Activated CD4-positive, alpha-beta T cell treated with anti-CD3 and anti-CD28 coated beads, Interleukin-2, amount 10 ng/mL, durations not matched to agents 24 days and 14 days (primary cell): ENCODE results near the gene ERN2. TPM values are rescaled to one million over a fixed set of nuclear protein-coding genes. Genes with fewer than 3 reads are reported as not detected.

Experiments used
- DNase-seq: peaks from one replicate; pipeline ENCODE4 v3.0.0; 2022
- H3K27ac Mint-ChIP-seq: one replicate; pipeline ENCODE4 v1.8.0; 2022; ENCODE audit warnings: mild to moderate bottlenecking, mixed read lengths
- H3K27me3 Mint-ChIP-seq: one replicate; pipeline ENCODE4 v1.8.0; 2022; ENCODE audit warnings: mixed read lengths
- H3K36me3 Mint-ChIP-seq: one replicate; pipeline ENCODE4 v1.8.0; 2022; ENCODE audit warnings: low read depth, mild to moderate bottlenecking, mixed read lengths
- H3K4me1 Mint-ChIP-seq: one replicate; pipeline ENCODE4 v1.8.0; 2021; ENCODE audit warnings: mixed read lengths
- H3K4me3 Mint-ChIP-seq: one replicate; pipeline ENCODE4 v1.8.0; 2022; ENCODE audit warnings: mild to moderate bottlenecking, moderate library complexity, mixed read lengths
- H3K9me3 Mint-ChIP-seq: one replicate; pipeline ENCODE4 v1.8.0; 2021; ENCODE audit warnings: mixed read lengths
- intact Hi-C: fragments of 100-400 bp; cut with micrococcal nuclease; formaldehyde crosslinking; loops from one replicate; pipeline ENCODE4 v1.15.1; 2023
- total RNA-seq: library from RNA; stranded (reverse); gene quantifications from 2 replicates; pipeline ENCODE4 v1.2.3, GENCODE V29; 2022

ERN2 gene
- total RNA-seq, 1 donor from 2014 or later = not detected

DNA sequence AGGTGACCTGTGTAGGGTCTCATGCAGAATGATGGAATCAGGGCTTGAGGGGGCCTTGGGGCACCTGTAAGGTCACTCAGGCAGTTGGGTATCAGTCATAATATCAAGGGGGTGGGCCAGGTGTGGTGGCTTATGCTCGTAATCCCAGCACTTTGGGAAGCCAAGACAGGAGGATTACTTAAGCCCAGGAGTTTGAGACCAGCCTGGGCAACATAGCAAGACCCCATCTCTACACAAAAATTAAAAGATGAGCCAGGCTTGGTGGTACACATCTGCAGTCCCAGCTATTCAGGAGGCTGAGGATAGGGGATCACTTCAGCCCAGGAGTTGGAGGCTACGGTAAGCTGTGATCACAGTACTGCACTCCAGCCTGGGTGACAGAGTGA, 7.5 kb downstream of the ERN2 start:
- Mint-ChIP-seq H3K4me3 (no peak overlapping the region), H3K27me3 (peaks cover 3% of the 10 kb centered on the region), H3K4me1 (no peaks in the 10 kb centered on the region), H3K36me3 (no peaks in the 10 kb centered on the region), H3K27ac (no peak overlapping the region), H3K9me3 (peaks cover 14% of the 10 kb centered on the region)
- intact Hi-C loops = no loop called here
- DNase-seq = no peak

DNA sequence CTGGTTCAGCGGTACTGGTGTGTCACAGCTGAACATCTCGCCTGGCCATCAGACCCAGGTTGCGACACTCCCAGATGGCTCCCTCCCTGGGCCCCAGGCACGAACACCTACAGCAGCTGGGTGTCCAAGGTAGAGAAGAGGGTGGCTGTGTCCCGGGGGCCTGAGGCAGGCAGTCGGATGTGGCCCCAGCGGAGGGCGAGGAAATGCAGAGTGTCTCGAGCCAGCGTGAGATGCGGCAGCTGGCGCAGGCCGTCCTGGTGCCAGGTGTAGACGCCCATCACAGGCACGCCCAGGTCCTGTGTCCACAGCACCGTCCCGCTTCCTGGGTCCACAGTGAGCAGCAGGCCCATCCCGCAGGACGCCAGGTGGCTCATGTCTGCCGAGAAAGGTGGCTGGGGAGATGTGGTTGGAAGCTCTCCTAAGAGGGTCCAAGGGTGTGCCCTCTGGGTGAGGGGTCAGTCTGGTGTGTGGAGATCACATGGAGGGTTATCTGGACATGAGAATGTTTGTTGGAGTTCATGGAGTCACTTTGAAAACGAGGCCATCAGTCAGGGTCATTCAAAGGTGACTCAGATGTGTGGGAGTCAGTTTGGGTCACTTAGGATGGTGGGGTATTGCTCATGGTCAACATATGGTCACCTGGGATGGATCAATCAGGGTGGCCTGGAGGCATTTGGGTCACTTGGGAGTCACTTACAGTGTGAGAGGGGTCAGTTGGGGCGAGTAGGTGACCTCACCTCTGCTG, 8.1 kb downstream of the ERN2 start:
- DNase-seq = no peak
- Mint-ChIP-seq H3K36me3 (no peaks in the 10 kb centered on the region), H3K4me1 (no peaks in the 10 kb centered on the region), H3K27me3 (peaks cover 3% of the 10 kb centered on the region), H3K27ac (no peak overlapping the region), H3K9me3 (peaks cover 9% of the 10 kb centered on the region), H3K4me3 (no peak overlapping the region)
- intact Hi-C loops = no loop called here

DNA sequence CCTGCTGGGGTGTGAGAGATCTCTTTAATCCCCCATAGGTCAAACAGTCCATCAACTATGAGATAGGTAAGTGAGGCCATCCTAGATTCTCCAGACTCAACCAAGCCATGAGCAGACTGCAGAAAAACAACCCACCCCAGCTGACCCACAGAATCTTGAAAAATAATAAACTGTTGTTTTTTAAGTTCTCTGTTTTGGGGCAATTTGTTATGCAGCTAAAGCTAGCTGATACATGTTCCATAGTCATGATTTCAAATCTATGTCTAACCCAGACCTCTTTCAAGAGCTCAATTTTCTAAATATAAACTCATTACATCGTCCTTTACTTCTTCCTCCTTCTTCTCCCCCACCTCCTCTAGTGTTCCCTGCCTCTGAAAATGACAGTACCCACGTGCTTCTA, 10.1 kb downstream of the ERN2 start:
- H3K27ac Mint-ChIP-seq = no peak overlapping the region
- intact Hi-C loops = no loop called here
- H3K4me3 Mint-ChIP-seq = no peak overlapping the region
- H3K36me3 Mint-ChIP-seq = no peaks in the 10 kb centered on the region
- peaks cover 5% of the 10 kb centered on the region for H3K9me3 Mint-ChIP-seq
- no peak for DNase-seq
- H3K27me3 Mint-ChIP-seq = peaks cover 2% of the 10 kb centered on the region
- no peaks in the 10 kb centered on the region for H3K4me1 Mint-ChIP-seq

DNA sequence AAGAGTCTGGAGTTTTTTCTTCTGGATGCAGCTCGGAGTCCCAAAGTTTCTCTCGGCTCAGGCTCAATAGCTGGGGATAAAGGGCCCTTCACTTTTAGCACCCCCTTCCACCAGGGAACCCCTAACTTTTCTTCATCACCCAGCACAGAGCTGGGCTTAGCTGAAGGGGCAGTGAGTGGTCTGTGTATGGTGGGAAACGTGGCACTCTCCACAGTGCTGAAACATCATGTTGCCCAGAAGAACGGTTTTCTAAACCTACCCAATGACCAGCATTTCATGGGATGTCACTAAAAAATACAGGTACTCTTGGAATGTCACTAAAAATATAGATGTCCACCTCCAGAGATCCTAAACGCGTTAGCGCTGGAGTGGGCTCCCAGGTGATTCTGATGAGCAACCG, 12.0 kb downstream of the ERN2 start:
- no peaks in the 10 kb centered on the region for H3K4me1 Mint-ChIP-seq
- no peaks in the 10 kb centered on the region for H3K36me3 Mint-ChIP-seq
- peaks cover 2% of the 10 kb centered on the region for H3K27me3 Mint-ChIP-seq
- intact Hi-C loops = no loop called here
- H3K27ac Mint-ChIP-seq = no peak overlapping the region
- H3K4me3 Mint-ChIP-seq = no peak overlapping the region
- H3K9me3 Mint-ChIP-seq = peaks cover 5% of the 10 kb centered on the region
- no peak for DNase-seq

DNA sequence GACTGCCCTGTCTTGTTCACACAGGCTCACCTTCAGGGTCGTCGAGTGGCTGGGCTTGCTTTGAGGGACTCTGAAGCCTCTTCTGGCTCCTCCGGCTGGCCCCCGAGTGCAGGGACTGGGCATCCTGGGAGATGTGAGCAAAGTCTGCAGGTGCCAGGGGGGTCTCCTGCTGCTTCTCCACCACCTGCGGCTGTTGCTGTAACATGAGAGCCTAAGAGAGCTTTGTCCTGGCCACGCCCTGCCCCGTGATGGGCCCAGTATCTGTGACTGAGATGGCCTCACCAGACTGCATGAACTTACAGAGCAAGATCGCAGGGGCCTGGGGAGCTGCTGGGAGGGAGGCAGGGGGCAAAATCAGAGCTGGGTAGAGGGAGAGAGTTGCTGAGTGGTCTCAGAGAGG, 12.5 kb downstream of the ERN2 start:
- no peak for DNase-seq
- Mint-ChIP-seq H3K4me3 (no peak overlapping the region), H3K27ac (no peak overlapping the region), H3K27me3 (peaks cover 2% of the 10 kb centered on the region), H3K36me3 (no peaks in the 10 kb centered on the region), H3K4me1 (no peaks in the 10 kb centered on the region), H3K9me3 (peaks cover 5% of the 10 kb centered on the region)
- intact Hi-C loops = no loop called here

DNA sequence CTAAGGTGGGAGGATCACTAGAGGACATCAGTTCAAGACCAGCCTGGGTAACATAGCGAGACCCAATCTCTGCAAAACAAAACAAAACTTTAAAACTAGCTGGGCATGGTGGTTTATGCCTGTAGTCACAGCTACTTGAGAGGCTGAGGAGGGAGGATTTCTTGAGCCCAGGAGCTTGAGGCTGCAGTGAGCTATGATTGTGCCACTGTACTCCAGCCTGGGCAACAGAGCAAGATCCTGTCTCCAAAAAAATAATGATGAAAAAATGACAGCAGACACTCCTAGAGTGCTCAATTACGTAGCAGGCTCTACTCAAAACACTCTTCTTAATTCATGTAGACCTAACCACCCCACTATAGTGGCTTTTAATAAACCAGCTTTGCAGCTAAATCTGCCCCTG, 12.9 kb downstream of the ERN2 start:
- no peak for DNase-seq
- Mint-ChIP-seq H3K27me3 (peaks cover 2% of the 10 kb centered on the region), H3K36me3 (no peaks in the 10 kb centered on the region), H3K9me3 (peaks cover 5% of the 10 kb centered on the region), H3K4me3 (no peak overlapping the region), H3K27ac (no peak overlapping the region), H3K4me1 (no peaks in the 10 kb centered on the region)
- intact Hi-C loops = no loop called here

DNA sequence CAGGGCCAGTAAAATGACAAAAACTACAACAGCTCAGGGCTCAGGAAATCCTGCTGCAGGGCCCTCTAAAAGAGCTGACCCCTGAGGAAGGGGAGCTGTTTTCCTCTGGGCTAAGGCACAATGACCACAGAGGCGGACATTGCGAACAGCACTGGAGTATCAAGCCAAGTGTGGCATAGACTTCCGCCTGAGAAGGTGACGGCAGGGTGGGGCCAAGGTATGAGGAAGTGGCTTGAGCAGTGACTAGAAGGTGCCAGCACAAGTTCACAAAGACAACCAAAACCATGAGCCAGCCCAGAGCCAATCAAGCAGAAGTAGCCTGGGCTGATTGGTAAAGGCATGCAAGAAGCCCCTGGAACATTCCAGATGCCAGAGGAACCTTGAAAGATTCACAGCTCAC, 13.9 kb downstream of the ERN2 start:
- peaks cover 4% of the 10 kb centered on the region for H3K4me1 Mint-ChIP-seq
- no peaks in the 10 kb centered on the region for H3K27me3 Mint-ChIP-seq
- no peak overlapping the region for H3K4me3 Mint-ChIP-seq
- H3K36me3 Mint-ChIP-seq = no peaks in the 10 kb centered on the region
- intact Hi-C loops = no loop called here
- no peak for DNase-seq
- H3K27ac Mint-ChIP-seq = no peak overlapping the region
- H3K9me3 Mint-ChIP-seq = peaks cover 5% of the 10 kb centered on the region

DNA sequence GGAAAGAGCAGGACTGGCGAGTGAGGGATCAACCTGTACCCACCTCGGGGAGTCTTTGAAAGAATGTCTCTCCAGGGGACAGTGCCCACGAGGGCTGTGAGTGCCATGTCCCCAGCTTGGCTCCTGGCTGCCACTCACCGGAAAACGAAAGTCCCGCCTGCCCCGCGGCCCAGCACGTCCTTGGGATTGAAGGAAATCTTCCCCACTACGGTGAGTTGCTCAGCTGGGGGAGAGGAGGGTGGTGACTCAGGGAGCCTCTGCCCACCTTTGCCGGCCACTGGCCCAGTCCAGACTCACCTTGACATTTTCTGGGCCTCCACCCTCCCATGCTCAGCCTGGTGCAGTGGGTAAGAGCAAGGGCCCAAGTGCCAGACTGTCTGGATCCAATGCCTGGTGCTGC, 17.3 kb downstream of the ERN2 start:
- no peaks in the 10 kb centered on the region for H3K27me3 Mint-ChIP-seq
- peaks cover 7% of the 10 kb centered on the region for H3K36me3 Mint-ChIP-seq
- H3K4me3 Mint-ChIP-seq = no peak overlapping the region
- H3K4me1 Mint-ChIP-seq = peaks cover 4% of the 10 kb centered on the region
- no peak overlapping the region for H3K27ac Mint-ChIP-seq
- no peaks in the 10 kb centered on the region for H3K9me3 Mint-ChIP-seq
- intact Hi-C loops = no loop called here
- DNase-seq = no peak

DNA sequence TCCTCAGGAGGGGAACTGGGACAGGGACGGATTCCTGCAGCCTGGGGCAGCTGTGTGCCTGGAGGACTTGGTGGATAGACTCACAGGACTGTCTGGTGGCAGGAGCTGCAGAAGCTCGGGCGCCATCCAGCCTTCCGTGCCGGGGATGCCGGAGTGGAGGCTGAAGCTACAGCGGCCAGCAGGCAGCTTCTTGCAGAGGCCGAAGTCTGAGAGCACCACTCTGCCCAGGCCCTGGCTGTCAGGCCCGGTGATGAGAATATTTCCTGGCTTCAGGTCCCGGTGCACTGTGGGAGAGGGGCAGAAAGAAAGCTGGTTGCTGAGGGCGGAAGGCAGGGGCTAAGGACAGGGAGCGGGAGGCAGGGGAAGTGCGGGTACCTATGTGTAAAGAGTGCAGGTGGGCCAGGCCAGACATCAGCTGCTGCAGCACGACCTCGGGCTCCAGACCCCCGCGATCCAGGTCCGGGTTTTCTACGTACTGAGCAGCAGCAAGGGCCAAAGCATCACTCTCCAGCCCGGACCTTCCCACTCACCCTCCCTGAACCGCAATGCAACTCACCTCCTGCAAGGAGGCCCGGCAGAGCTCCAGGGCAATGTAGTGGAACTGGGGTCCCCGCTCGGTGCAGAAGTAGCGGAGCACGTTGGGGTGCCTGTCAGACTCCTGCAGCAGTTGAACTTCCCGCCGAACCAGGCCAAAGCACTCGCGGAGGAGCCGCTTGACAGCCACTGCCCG, 18.2 kb downstream of the ERN2 start:
- H3K4me3 Mint-ChIP-seq = peak overlapping the region; percentile 6
- H3K36me3 Mint-ChIP-seq = peaks cover 12% of the 10 kb centered on the region
- DNase-seq = no peak
- intact Hi-C loops = no loop called here
- no peaks in the 10 kb centered on the region for H3K27me3 Mint-ChIP-seq
- H3K9me3 Mint-ChIP-seq = no peaks in the 10 kb centered on the region
- peaks cover 4% of the 10 kb centered on the region for H3K4me1 Mint-ChIP-seq
- H3K27ac Mint-ChIP-seq = peak overlapping the region; percentile 16

DNA sequence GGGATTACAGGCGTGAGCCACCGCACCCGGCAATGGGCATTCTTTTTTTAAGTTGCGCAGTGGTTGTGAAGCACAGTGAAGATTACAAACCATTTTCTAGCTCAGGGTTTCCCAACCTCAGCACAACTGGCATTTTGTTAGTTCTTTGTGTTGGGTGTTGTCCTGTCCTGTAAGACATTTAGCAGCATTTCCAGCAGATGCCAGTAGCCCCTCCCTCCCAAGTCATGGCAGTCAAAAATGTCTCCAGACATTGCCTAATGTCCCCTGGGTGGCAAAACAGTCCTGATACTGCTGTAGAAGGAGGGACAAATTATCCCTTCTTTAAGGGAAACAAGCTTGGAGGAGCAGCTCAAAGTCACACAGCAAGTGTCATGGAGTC, 18.8 kb downstream of the ERN2 start:
- intact Hi-C loops = no loop called here

DNA sequence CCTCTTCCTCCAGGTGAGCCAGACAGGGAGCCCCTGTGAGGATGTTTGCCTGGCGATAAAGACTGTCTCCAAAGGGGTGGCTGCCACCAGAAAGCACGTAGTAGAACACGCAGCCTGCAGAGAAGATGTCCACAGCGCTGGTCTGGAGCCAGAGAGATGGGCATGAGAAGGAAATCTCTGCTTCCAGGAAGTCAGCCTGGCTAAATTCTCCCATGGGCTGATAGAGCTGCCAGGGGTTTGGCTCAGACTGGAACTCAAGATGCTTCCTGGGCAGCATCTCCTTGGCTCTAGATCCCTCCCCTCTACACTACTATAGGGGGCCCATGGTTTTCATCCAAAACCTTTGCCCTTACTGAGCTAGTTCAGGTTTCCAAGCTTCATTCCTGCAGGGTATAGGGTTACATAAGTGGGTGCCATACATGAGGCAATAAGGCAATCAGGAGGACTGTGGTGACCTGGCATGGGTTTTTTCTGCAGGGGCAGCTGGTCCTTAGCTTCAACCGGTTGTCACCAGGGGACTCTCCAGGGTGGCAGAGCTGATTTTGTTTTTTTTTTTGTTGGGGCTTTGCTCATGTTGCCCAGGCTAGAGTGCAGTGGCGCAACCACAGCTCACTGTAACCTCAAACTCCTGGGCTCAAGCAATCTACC, 20.7 kb downstream of the ERN2 start:
- DNase-seq = no peak
- no peak overlapping the region for H3K4me3 Mint-ChIP-seq
- intact Hi-C loops = no loop called here
- H3K4me1 Mint-ChIP-seq = peaks cover 4% of the 10 kb centered on the region
- peaks cover 36% of the 10 kb centered on the region for H3K36me3 Mint-ChIP-seq
- H3K9me3 Mint-ChIP-seq = no peaks in the 10 kb centered on the region
- no peaks in the 10 kb centered on the region for H3K27me3 Mint-ChIP-seq
- no peak overlapping the region for H3K27ac Mint-ChIP-seq

More for the DNA sequence above, 18.8 kb downstream of the ERN2 start:
- Mint-ChIP-seq H3K4me3 (no peak overlapping the region), H3K4me1 (peaks cover 4% of the 10 kb centered on the region), H3K27me3 (no peaks in the 10 kb centered on the region), H3K27ac (no peak overlapping the region), H3K36me3 (peaks cover 18% of the 10 kb centered on the region), H3K9me3 (no peaks in the 10 kb centered on the region)
- no peak for DNase-seq

DNA sequence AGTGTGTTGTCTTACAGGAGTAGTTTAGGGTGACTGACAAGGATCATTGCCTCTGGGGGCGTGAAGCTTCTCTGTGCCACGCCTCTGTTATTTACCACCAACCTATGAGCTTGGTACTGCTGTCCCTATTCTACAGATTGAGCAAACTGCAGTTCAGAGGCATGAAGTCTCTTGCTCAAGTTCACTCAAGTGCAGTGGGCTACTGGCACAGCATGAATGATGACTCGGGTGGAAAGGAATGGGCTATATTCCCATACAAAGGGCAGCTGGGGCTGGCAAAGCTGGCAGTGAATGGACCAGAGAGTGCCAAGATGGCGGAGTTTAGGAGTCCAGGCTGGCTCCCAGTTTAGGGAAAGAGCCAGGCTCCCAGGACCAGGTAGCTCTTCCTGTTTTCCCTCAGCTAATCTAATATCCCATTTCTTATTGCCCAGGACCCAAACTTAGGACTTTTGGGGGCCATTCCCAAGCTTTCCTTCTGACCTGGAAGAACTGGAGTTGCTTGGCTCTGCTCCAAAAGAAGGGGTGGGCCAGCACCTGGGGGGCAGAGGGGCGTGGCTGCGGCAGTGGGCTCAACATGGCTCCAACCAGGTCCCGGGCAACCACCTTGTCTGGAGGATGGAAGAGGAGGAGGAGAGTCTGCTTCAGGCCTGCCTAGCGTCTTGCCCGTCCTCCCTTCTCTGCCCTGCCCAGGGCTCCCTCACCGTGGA, 21.4 kb downstream of the ERN2 start:
- Mint-ChIP-seq H3K36me3 (peaks cover 43% of the 10 kb centered on the region), H3K4me1 (peaks cover 6% of the 10 kb centered on the region), H3K9me3 (no peaks in the 10 kb centered on the region), H3K27ac (peak overlapping the region; percentile 11), H3K27me3 (no peaks in the 10 kb centered on the region), H3K4me3 (no peak overlapping the region)
- no peak for DNase-seq
- intact Hi-C loops = no loop called here

DNA sequence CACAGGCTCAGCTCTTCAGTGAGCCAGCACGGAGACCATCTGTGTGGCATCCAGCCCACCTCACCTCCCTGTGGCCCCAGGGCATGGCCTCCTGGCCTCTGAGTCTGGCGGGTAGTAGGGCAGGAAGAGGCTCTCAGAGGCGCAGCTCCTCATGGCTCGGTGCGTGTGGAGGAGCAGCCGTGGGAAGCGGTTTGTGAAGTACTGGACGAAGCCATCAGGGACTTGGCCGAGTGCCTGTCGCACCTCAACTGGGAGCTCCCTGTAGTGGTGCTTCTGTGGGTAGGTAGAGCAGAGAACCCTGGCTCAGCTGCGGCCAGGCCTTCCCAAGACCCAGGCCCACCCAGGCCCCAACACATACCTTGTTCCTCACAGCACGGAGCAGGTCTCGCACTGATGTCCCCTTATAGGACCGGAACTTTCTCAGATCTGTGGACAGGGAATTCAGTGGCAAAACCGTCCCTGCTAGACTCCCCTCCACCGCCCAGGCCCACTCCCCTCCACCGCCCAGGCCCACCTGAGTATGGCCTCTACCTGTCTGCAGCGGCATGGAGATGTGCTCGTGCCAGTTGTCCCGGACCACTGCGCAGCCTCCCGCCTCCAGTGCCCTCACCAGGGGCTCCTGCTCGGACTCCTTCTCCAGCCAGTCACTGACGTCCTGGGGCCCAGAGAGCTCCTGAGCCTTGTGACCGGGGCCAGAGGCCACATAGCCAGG, 22.1 kb downstream of the ERN2 start:
- no peaks in the 10 kb centered on the region for H3K27me3 Mint-ChIP-seq
- DNase-seq = no peak
- H3K4me1 Mint-ChIP-seq = peaks cover 6% of the 10 kb centered on the region
- H3K36me3 Mint-ChIP-seq = peaks cover 48% of the 10 kb centered on the region
- H3K27ac Mint-ChIP-seq = no peak overlapping the region
- no peak overlapping the region for H3K4me3 Mint-ChIP-seq
- no peaks in the 10 kb centered on the region for H3K9me3 Mint-ChIP-seq
- intact Hi-C loops = no loop called here
